ENCODE data around the gene TBX4.

The TBX4 gene

GRCh38 chr17:61498042-61498994, 46.1 kb downstream of the TBX4 start:
- Histone ChIP-seq H3K9me3 (ENCODE audit: low read depth, low read length) (no peaks in the 10 kb centered on the region), H3K9ac (ENCODE audit: insufficient read length) (no peak overlapping the region), H3K27ac (no peak overlapping the region), H3K4me3 (no peak overlapping the region), H3K36me3 (ENCODE audit: insufficient read depth, low read length) (no peaks in the 10 kb centered on the region)
- no peak for DNase-seq (ENCODE audit: low read depth, low spot score)
- no peak for TF ChIP-seq POLR2AphosphoS5 (IDR thresholded peaks at IDR 0.05; ENCODE audit: borderline replicate concordance, low read depth, low read length)
- TF ChIP-seq EZH2 (IDR thresholded peaks at IDR 0.05), result no peak

DNA sequence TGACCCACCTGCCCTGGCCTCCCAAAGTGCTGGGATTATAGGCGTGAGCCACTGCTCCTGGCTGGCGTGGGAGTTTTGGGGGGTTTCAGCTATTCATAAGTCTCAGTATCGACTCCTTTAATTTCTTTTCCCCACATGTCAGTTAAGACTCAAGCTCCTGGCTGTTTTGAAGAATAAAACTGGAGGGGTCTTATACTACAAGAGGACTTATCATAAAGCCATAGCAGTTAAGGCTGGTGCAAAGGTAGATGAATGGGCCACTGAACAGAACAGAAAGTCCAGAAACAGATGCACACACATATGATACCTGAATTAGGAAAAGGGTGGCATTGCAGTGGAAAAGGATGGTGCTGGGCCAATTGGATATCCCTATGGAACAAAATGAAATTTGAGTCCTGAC, 47.4 kb downstream of the TBX4 start:
- no peak for TF ChIP-seq FOXP2 (optimal IDR thresholded peaks at IDR 0.05; ENCODE audit: control extremely low read depth, extremely low read length, insufficient read depth)
- no peak for TF ChIP-seq EZH2 (IDR thresholded peaks at IDR 0.05)
- no peak for TF ChIP-seq POLR2AphosphoS5 (IDR thresholded peaks at IDR 0.05; ENCODE audit: borderline replicate concordance, low read depth, low read length)
- DNase-seq (ENCODE audit: low read depth, low spot score), result no peak
- Histone ChIP-seq H3K9me3 (ENCODE audit: low read depth, low read length) (no peaks in the 10 kb centered on the region), H3K4me3 (no peak overlapping the region), H3K9ac (ENCODE audit: insufficient read length) (no peak overlapping the region), H3K27ac (no peak overlapping the region), H3K36me3 (ENCODE audit: insufficient read depth, low read length) (no peaks in the 10 kb centered on the region)

DNA sequence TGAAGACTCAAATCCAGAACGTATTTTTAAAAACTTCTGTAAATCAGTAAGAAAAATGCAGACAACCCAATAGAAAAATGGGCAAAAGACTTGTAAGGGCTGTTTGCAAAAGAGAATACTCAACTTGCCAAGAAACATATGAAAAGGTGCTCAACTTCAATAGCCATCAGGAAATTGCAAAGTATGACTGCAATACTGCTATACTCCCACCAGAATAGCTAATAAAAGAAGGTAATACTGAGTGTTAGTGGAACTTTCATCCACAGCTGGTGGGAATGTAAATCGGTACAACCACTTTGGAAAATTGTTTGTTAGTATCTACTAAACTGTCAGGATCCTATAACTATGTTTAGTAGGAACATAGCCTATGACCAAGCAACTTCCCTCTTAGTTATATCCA, 48.1 kb downstream of the TBX4 start:
- H3K9ac ChIP-seq (ENCODE audit: insufficient read length), result no peak overlapping the region
- no peaks in the 10 kb centered on the region for H3K9me3 ChIP-seq (ENCODE audit: low read depth, low read length)
- no peak for TF ChIP-seq FOXP2 (optimal IDR thresholded peaks at IDR 0.05; ENCODE audit: control extremely low read depth, extremely low read length, insufficient read depth)

GRCh38 chr17:61502292-61502691, 50.1 kb downstream of the TBX4 start:
- Histone ChIP-seq H3K36me3 (ENCODE audit: insufficient read depth, low read length) (no peaks in the 10 kb centered on the region), H3K9ac (ENCODE audit: insufficient read length) (no peak overlapping the region), H3K4me3 (no peak overlapping the region), H3K9me3 (ENCODE audit: low read depth, low read length) (no peaks in the 10 kb centered on the region), H3K27ac (no peak overlapping the region)
- no peak for DNase-seq (ENCODE audit: low read depth, low spot score)
- no peak for TF ChIP-seq POLR2AphosphoS5 (IDR thresholded peaks at IDR 0.05; ENCODE audit: borderline replicate concordance, low read depth, low read length)
- TF ChIP-seq FOXP2 (optimal IDR thresholded peaks at IDR 0.05; ENCODE audit: control extremely low read depth, extremely low read length, insufficient read depth), result no peak
- TF ChIP-seq EZH2 (IDR thresholded peaks at IDR 0.05), result no peak

More for the DNA sequence above, 48.1 kb downstream of the TBX4 start:
- H3K36me3 ChIP-seq (ENCODE audit: insufficient read depth, low read length), result no peaks in the 10 kb centered on the region
- DNase-seq (ENCODE audit: low read depth, low spot score), result no peak
- H3K27ac ChIP-seq, result no peak overlapping the region
- no peak overlapping the region for H3K4me3 ChIP-seq

DNA sequence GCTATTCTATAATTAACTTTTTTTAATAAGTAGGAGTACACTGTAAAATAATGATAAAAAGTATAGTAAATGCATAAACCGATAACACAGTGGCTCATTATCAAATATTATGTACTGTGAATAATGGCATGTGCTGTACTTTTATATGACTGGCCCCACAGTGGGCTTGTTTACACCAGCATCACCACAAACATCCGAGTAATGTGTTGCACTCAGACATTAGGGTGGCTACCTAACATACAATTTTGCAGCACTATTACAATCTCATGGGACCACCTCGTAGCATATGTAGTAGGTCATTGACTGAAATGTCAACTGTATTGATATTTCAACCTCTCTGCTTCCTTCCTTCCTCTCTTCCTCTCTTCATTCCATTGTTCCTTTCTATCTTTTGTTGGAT, 51.7 kb downstream of the TBX4 start:
- TF ChIP-seq POLR2AphosphoS5 (IDR thresholded peaks at IDR 0.05; ENCODE audit: borderline replicate concordance, low read depth, low read length) (no peak), EZH2 (IDR thresholded peaks at IDR 0.05) (no peak), FOXP2 (optimal IDR thresholded peaks at IDR 0.05; ENCODE audit: control extremely low read depth, extremely low read length, insufficient read depth) (no peak)
- H3K27ac ChIP-seq, result no peak overlapping the region
- H3K4me3 ChIP-seq, result no peak overlapping the region
- no peak overlapping the region for H3K9ac ChIP-seq (ENCODE audit: insufficient read length)
- no peak for DNase-seq (ENCODE audit: low read depth, low spot score)
- no peaks in the 10 kb centered on the region for H3K9me3 ChIP-seq (ENCODE audit: low read depth, low read length)
- no peaks in the 10 kb centered on the region for H3K36me3 ChIP-seq (ENCODE audit: insufficient read depth, low read length)

DNA sequence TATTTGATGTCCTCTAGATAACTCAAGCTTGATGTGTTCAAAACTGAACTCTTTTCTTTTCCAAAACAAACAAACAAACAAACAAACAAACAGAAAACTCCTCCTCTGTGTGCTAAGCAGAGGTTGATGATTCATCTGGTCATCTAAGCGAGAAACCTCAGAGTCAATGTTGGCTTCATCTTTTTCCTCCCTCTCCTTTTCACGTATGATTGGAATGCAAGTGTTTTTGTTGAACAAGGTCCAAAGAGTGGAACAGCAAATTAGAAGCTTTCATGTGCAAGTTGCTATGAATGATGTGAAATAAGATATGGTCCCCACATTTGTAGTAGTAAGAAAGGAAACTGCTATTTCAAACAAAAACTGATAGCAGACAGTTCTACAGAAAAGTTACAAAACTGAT, 52.5 kb downstream of the TBX4 start:
- Histone ChIP-seq H3K36me3 (ENCODE audit: insufficient read depth, low read length) (no peaks in the 10 kb centered on the region), H3K9ac (ENCODE audit: insufficient read length) (no peak overlapping the region), H3K27ac (no peak overlapping the region), H3K9me3 (ENCODE audit: low read depth, low read length) (no peaks in the 10 kb centered on the region), H3K4me3 (no peak overlapping the region)
- no peak for DNase-seq (ENCODE audit: low read depth, low spot score)
- TF ChIP-seq EZH2 (IDR thresholded peaks at IDR 0.05), result no peak
- no peak for TF ChIP-seq POLR2AphosphoS5 (IDR thresholded peaks at IDR 0.05; ENCODE audit: borderline replicate concordance, low read depth, low read length)
- TF ChIP-seq FOXP2 (optimal IDR thresholded peaks at IDR 0.05; ENCODE audit: control extremely low read depth, extremely low read length, insufficient read depth), result no peak

DNA sequence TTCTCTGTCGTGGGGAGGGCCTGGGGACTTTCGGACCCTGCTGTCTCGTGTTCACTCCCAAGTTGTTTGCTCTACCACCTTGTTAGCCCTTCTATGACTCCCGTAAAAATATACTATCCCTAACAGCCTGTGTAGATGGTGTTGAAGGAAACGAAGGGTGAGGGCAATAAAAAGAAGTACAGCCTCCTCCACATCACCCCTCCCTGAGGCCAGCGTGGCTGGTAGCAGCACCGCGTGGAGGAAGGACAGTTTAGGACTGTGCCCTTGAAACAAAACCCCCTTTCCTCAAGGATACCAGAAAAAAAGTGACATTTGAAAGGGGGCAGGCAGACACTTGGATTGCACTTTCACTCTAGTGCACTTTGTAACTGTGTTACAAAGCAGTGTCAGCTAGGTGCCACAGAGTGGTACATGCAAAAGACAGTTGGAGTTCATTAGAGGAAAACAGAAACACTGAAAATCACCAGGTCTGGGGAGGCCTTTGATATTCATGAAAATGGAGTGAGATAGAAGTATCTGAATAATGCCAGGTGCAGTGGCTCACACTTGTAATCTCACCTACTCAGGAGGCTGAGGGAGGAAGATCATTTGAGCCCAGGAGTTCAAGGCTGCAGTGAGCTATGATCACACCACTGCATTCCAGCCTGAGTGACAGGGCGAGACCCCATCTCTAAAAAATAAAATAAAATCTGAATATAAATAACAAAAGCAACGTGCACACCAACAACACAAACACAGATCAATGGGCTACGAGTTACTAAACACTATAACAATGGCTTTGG, 53.8 kb downstream of the TBX4 start:
- no peak overlapping the region for H3K27ac ChIP-seq
- H3K36me3 ChIP-seq (ENCODE audit: insufficient read depth, low read length), result no peaks in the 10 kb centered on the region
- no peak for DNase-seq (ENCODE audit: low read depth, low spot score)
- no peak overlapping the region for H3K4me3 ChIP-seq
- TF ChIP-seq POLR2AphosphoS5 (IDR thresholded peaks at IDR 0.05; ENCODE audit: borderline replicate concordance, low read depth, low read length) (no peak), EZH2 (IDR thresholded peaks at IDR 0.05) (no peak), FOXP2 (optimal IDR thresholded peaks at IDR 0.05; ENCODE audit: control extremely low read depth, extremely low read length, insufficient read depth) (no peak)
- no peaks in the 10 kb centered on the region for H3K9me3 ChIP-seq (ENCODE audit: low read depth, low read length)
- H3K9ac ChIP-seq (ENCODE audit: insufficient read length), result no peak overlapping the region

DNA sequence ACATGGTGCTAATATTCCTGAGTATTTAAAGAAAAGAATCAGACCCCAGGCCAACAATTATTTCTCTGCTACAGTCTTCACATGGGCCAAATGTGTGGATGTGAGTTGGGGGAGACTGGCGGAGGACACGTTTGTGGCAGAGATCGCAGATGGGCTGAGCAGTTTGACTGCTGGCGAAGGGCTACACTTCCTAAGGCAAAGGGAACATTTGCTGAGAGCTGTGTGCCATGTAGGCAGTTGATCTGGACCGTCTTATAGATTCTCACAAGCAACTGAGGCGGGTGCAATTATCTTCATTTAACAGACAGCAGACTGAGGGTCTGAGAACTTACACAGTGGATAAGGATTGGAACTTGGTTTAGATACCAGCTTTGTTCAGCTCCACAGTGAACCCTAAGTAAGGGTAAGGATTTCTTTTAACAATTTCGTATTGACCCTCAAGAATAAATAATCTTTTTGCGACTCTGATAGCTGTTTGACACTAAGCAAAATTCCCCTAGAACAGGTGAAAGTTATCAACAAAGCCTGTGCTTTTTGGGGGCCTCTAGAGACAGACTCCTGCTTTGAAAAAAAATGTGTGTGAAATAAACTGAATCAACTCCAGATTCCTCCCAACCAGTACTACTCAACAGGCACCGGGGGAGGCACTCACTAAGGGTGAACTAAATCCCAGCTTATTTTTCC, 55.3 kb downstream of the TBX4 start:
- no peak for DNase-seq (ENCODE audit: low read depth, low spot score)
- H3K4me3 ChIP-seq, result no peak overlapping the region
- TF ChIP-seq POLR2AphosphoS5 (IDR thresholded peaks at IDR 0.05; ENCODE audit: borderline replicate concordance, low read depth, low read length) (no peak), EZH2 (IDR thresholded peaks at IDR 0.05) (no peak), FOXP2 (optimal IDR thresholded peaks at IDR 0.05; ENCODE audit: control extremely low read depth, extremely low read length, insufficient read depth) (no peak)
- no peaks in the 10 kb centered on the region for H3K36me3 ChIP-seq (ENCODE audit: insufficient read depth, low read length)
- no peak overlapping the region for H3K27ac ChIP-seq
- no peak overlapping the region for H3K9ac ChIP-seq (ENCODE audit: insufficient read length)
- no peaks in the 10 kb centered on the region for H3K9me3 ChIP-seq (ENCODE audit: low read depth, low read length)
